Measurements from ENCODE around the gene SCGB2A2.

Gene SCGB2A2

DNA sequence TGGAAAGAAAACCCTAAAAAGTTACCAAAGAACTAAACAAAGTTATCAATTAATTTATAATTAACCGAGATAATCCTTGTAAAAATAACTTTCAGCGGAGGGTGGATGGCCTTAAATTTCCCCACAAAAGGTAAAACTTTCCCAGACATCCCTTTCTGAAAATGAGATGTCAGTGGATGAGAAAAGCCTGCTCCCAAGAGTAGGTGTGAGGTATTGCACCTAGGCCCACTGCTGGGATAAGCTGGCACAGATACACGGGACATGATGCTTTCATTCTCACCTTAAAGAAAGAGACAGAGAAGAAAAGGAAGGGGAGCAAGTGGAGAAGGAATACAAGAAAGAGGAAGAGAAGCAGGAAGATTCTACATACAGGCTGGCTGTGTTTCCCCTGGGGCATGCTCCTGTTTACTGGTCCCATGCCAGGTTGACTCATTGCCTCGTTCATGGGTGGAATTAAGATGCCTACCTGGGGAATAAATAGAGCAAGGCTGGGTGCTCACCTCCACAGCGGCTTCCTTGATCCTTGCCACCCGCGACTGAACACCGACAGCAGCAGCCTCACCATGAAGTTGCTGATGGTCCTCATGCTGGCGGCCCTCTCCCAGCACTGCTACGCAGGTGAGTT is at the start of gene SCGB2A2:
TSS of gene SCGB2A2 (plus strand) at position 505 of the 625 bp plus-strand sequence. CDS start at position 564, 59 bp downstream.
- no peak for DNase-seq (ENCODE audit: low read depth in 2 of 2)

DNA sequence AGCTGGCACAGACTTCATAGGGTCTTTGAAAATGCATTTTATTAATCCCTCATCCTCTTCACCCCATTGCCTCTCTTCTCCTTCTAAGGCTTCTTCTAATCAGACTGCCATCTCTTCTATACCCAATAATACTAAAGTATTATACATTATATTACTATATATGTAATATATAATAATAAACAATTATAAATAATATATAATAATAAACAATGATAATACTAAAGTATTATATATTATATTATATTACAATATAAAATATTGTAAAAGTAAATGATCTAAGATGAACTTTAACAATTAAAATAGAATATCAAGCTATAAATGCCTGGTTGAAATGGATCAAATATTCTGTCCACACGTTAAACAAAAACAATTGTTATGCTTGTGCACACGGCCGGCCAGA is 48.5 kb upstream of the SCGB2A2 start:
- no peak for DNase-seq (ENCODE audit: low read depth in 2 of 2)

DNA sequence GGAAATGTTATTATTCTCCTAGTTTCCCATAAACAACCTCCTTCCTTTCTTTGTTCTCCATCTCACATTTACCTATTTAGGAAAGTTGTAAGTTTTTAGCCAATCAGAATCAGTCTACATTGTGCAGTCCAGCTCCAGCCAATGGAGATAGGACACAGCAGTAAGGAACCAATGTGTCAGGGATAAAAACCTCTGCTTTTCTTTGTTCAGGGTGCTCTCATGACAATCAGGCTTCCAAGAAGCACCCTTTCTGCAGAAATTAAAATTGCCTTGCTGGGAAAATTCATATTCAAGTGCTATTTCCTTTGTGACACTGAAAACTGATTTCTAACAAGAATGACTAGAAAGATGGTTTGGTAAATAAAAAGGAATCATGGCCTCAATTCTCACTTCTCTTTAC is 46.9 kb upstream of the SCGB2A2 start:
- no peak for DNase-seq (ENCODE audit: low read depth in 2 of 2)

DNA sequence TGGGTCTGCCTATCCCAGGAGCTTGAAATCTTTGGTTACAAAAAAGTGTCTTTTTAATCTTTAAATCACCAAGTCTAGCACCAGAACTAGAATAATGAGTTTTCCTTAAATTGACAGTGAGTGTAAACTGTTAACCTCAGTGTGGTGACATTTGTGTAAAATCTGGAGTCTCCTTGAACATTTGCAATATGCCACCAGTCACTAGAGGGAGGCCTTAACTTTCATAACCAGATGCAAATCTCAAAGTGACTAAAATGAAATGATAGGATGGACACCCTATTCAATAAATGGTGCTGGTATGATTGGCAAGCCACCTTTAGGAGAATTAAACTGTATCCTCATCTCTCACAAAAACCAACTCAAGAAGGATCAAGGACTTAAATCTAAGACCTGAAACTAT is 36.2 kb upstream of the SCGB2A2 start:
- no peak for DNase-seq (ENCODE audit: low read depth in 2 of 2)

DNA sequence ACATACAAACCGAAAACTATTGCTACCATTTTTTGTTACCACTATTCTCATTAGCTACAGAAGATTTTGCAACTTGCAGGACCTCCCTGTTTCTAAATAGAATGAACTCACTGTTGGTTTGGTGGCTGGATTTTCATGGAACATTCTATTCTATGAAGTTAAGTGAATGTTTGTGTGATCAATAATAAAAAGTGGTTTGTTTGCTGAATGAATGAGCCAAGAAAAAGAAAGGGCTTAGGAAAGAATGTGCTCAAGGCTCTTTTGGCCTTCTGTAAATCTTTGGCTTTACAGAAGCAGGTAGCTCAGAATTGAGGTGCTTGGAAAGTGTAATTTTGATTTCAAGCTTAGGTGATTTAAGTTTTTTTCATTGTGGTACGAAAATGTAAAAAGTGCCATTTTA is 33.8 kb upstream of the SCGB2A2 start:
- DNase-seq (ENCODE audit: low read depth in 2 of 2), result no peak

DNA sequence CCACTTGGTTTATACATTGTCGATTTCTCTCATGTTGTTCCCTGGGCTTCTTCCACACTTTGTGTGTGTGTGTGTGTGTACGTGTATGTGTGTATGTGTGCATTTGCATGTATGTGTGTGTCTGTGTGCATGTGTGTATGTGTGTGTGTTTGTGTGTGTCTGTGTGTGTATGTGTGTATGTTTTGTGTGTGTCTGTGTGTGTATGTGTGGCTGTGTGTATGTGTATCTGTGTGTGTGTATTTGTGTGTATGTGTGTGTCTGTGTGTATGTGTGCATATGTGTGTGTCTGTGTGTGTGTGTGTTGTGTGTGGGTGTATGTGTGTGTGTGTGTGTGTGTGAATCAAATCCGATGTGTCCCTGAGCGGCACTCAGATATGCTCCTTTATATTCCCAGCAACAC is 32.5 kb upstream of the SCGB2A2 start:
- no peak for DNase-seq (ENCODE audit: low read depth in 2 of 2)

DNA sequence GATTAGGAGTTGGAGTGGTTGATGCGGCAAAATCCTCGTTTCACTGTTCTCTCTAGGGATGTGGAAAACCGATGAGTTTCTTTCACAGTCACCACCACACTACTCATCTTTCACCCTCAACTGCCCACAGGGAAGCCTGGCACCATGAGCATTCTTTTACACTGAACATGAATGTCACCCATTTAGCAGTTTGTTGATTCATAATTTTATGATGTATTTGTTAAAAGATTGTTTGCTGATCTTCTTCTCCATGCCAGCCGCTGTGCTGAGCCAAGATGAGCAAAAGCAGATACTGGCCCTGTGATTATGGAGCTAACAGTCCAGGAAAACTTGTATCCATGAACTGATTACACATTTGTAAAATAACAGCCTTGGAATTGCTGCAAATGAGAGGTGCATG is 31.8 kb upstream of the SCGB2A2 start:
- DNase-seq (ENCODE audit: low read depth in 2 of 2), result no peak

DNA sequence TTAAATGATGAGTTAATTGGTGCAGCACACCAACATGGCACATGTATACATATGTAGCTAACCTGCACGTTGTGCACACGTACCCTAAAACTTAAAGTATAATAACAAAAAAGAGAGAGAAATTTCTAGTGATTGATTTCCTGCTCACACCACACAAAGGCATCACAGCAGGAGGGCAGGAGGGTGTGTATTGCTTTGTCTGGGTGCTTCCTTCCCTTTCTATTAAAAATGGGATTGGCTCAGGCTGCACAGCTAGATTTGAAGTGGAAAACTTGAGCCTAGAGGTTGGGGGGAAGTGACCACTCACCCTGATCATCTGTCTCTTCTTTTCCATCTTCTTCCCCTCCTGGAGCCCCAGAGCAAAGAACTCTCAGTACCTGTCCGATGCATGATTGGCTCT is 28.9 kb upstream of the SCGB2A2 start:
- DNase-seq (ENCODE audit: low read depth in 2 of 2), result no peak

DNA sequence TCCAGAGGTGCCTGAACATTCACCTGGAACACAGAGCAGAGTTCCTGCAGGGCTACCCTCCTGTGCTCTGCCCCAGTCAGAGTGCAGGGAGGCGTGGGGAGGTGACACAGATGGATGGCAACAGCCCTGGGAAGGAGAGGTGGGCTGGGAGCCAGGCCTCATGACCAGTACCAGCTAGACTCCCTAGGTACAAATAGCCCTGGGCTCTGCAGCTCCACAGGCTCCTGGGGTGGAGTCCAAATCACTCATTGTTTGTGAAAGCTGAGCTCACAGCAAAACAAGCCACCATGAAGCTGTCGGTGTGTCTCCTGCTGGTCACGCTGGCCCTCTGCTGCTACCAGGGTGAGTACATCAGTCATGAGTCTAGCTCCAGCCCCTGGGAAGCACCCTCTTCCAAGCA is 27.9 kb upstream of the SCGB2A2 start, which contains the start of gene SCGB1D2:
TSS of gene SCGB1D2 (plus strand) at position 219 of the 400 bp plus-strand sequence. CDS start at position 288, 69 bp downstream.
- DNase-seq (ENCODE audit: low read depth in 2 of 2), result no peak

DNA sequence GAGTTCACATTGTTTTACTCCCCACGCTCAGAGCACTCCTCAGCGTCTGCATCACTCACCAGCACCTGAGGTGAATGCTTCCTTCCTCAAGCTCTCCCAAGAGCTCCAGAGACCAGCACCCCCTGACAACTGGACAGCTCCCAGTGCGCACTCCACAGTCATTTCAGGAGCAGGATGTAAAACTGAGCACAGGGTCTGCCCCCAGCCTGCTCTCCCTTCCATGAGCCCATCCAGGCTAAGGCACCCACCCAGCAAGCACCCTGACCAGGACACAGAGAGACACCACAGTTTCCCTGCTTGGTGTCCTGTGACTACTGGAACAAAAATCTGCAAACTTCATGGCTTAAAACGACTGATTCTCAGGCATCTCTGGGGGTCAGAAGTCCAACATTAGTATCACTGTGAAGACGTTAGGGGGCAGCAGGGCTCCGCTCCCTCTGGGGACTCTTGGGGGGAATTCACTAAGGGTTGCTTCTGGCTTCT is 24.6 kb upstream of the SCGB2A2 start:
- no peak for DNase-seq (ENCODE audit: low read depth in 2 of 2)

DNA sequence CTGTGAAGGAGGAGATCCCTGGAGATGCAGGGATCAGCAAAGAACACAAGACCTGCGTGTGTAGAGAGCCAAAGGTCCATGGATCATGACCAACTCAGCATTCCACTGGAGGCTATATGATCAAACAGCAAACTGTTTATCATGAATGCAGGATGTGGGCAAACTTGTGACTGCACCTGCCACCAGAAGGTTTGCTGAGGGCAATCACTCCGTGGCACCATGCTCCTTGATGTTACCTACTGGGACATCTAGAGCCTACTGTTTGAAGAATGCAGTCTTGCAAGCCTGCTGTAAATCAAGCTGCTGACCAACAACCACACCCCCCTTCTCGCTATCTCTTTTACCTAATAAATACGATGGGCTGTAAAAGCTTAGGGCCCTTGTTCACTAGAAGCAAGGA is 18.3 kb upstream of the SCGB2A2 start:
- DNase-seq (ENCODE audit: low read depth in 2 of 2), result no peak

DNA sequence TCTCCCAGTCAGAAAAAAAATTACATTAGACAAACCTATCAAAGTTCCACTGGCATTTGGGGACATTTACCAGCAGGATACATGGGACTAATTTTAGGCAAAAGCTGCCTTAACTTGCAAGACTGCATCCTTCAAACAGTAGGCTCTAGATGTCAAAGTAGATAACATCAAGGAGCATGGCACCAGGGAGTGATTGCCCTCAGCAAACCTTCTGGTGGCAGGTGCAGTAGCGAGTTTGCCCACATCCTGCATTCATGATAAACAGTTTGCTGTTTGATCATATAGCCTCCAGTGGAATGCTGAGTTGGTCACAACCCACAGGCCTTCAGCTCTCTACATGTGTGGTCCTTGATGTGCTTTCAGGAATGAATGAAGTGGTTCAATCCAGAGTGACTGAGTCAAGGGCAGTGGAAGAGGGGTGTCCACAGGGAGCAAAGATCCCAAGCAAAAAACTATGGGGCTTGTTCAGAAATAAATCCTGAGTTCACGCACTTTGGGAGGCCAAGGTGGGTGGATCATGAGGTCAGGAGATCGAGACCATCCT is 15.9 kb upstream of the SCGB2A2 start:
- DNase-seq (ENCODE audit: low read depth in 2 of 2), result no peak

DNA sequence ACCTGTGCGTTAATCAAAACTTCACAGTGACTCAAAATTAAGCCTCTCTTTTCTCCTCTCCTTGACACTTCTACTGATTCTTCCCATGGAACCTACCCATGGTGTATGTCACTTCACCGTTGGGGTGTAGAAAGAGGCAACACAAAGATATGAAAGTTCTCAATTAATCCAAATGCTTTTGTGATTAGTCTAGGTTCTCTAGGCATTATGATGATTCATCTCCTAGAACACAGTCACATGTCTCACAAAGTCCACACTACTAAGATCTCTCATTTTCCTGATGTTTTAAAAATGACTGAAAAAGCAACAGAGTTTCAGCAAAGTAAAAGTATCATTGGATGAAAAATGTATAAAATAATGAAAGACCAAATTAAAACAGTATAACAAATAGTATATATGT is 13.7 kb upstream of the SCGB2A2 start:
- DNase-seq (ENCODE audit: low read depth in 2 of 2), result no peak

DNA sequence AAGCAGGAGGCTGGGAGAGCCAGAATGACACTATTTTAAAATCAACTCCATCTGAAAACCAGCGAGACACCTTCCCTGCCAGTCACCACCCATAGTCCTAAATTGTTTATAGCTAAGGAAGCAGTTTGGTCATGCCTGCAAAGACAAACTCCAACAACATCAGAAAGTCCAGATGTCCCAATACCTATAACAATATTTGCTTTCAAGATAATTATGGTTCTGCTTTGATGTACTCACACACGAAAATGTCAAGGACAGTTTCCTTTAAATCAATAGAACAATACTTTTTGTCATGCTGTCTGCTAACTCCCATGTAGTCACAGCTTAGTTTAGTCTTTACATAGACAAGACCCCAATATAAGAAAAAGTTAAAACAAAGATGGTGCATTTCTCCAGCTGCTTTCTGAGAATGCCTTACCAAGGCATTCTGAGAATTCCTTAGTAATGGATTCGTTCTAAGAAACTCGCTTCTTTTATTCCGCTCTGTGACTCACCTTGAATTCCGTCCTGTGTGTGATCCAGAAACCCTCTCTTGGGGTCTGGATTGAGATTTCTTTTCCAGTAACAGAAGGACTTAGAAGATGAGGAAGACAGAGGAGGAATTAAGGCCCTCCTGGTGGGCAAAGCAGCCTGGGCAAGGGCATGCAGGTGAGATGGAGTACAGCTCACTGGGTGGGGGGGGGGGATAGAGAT is 9.6 kb upstream of the SCGB2A2 start:
- no peak for DNase-seq (ENCODE audit: low read depth in 2 of 2)

DNA sequence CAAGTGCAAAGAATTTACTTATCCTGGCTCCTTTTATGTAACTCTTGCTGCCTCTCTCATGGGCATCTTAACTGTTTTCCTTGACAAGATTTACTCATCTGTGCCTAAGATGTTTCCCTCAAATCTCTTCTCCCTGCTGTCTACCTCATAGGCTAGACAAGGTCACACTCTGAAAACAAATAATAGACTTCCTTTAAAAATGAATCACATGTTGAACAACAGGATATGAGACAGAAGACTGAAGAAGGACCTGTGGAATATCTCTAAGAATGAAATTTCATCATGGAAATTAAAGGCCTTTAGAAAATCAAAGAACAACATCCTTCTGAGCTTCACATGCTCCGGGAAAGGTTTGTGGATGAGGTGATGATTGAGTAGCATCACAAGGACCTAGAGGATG is 6.0 kb upstream of the SCGB2A2 start:
- no peak for DNase-seq (ENCODE audit: low read depth in 2 of 2)

DNA sequence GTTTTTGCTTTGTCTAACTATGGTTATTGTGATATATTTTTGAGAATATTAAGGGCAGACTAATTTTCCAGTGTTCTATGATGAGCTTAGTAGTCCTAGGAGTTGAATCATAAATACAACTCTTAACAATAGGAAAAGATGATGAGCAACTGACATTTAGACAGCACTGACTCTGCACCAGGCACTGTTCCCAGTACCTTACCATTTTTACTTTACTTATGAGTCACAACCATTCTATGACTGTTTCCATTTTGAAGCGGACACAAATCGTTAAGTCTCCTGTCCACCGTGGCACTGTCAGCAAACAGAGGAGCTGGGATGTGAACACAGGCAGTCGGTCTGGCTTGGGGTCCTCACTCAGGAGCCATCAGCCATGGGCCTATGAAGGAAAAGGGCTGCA is 3.4 kb upstream of the SCGB2A2 start:
- DNase-seq (ENCODE audit: low read depth in 2 of 2), result no peak

DNA sequence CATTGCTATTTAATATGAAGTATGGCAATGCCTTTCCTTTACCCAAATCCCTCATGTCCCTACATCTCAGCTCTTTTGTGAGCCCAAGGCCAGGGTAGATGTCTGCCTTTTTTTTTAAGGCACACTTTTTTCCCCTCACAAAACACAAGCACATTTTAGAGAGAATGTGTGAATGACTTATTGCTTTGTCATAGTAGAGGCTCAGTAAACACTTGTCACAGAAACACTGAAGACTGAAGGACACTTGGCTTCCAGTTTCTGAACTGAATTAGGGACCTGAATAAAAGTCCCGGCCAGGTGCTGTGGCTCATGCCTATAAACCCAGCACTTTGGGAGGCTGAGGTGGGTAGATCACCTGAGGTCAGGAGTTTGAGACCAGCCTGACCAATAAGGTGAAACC is 2.9 kb upstream of the SCGB2A2 start:
- DNase-seq (ENCODE audit: low read depth in 2 of 2), result no peak

DNA sequence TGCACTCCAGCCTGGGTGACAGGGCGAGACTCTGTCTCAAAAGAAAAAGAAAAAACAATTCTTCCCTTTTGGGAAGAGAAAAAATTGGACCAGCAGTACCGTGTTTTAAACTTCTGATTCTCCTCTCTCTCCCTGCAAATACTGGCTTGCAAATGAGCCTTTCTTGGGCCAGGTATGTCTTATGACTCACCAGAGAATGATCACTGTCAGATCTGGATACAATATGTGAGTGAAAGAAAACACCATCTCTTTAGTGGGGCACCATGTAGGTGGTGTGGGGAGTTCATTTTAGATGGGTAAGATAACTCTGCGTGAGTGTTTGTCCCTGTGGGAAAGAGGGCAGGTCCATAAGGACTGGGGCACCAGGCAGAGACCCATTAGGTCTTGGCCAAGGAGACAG is 2.4 kb upstream of the SCGB2A2 start:
- no peak for DNase-seq (ENCODE audit: low read depth in 2 of 2)

DNA sequence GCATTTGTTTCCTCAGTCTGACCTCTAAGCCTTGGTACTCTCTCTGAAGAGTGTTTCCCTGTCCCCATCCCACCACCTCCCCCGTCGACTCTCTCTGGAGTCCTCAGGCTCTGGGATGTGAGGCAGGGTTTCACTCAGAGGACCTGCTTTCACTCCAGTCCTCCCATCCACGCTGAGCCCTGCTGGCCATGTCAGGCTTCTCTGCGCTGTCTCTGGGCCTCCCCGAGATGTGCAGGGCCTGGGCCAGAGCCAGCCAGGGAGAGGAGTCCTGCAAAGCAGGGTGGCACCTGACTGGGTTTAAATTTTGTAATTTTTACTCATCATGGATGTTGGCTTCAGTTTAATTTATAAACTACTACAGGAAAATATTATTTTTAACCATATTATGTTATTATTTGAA is 3.3 kb downstream of the SCGB2A2 start:
- DNase-seq (ENCODE audit: low read depth in 2 of 2), result no peak

DNA sequence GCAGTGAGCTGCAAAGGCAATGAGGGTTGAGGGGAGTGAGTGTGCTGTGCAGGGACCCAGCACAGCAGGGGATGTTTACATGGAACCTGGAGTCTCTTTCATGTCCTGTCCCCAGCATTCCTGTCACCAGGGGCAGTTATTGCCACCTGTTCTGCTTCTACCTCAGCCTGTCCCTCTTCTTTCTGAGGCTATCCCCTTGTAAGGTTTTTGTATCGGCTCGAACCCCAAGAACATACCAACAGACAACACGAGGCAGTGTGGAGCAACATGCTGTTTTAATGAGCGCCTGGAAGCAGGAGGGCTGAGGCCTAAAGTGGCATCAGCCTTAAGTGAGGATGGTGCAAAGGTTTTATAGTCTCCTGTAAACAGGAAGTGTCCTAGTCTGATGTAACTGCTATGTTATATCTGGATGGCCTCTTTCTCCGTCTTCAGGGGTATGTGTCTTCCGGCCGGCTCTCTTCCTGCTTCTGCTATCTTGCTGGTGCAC is 3.9 kb downstream of the SCGB2A2 start:
- DNase-seq (ENCODE audit: low read depth in 2 of 2), result no peak

DNA sequence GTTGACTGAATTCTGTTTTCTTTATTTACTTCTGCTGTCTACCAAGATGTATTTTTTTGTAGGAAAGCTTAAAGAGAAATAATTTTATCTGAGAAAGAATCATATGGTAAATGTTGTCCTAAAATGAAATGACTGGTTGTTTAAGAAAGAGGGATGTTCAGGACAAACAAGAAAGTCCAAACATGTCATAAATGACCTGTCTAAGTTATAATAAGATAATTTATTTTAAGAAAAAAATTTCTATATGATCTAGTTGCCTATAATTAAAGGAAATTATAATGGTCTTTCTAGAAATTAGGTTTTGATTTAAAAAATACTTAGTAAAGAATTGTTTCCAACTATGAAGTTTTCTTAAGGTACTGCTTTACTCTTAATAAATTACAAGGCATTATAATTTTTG is 10.5 kb downstream of the SCGB2A2 start:
- no peak for DNase-seq (ENCODE audit: low read depth in 2 of 2)

DNA sequence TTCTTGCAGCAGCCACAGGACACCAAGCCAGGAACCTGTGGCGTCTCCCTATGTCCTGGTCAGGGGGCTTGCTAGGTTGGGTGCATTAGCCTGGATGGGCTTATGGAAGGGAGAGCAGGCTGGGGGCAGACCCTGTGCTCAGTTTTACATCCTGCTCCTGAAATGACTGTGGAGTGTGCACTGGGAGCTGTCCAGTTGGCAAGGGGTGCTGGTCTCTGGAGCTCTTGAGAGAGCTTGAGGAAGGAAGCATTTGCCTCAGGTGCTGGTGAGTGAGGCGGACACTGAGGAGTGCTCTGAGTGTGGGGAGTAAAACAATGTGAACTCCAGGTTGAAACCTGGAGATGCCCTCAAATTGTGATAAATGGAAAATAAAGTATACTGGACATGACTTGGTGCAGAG is 25.5 kb downstream of the SCGB2A2 start:
- no peak for DNase-seq (ENCODE audit: low read depth in 2 of 2)

DNA sequence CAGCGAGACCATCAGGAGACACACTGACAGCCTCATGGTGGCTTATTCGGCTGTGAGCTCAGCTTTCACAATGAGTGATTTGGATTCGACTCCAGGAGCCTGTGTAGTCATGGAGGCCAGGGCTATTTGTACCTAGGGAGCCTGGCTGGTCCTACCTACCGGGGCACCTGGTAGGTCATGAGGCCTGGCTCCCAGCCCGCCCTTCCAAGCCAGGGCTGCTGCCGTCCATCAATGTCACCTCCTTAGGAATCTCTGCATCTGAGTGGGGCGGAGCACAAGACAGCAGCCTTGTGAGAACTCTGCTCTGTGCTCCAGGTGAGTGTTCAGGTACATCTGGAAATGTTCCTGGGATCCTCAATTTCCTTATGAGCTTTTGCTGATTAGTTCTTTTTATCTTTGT is 29.0 kb downstream of the SCGB2A2 start, which contains the start of gene SCGB1D4:
TSS of gene SCGB1D4 (minus strand) at position 101 of the 400 bp plus-strand sequence. CDS start at position 36, 65 bp downstream.
- DNase-seq (ENCODE audit: low read depth in 2 of 2), result no peak
